ENCODE measurements around the gene LRRD1.
"Not testable (repeated sequence)": the region's sequence is repeated elsewhere in the genome, so short reads cannot be mapped to it uniquely, and the experiment has no call there.

The LRRD1 gene

DNA sequence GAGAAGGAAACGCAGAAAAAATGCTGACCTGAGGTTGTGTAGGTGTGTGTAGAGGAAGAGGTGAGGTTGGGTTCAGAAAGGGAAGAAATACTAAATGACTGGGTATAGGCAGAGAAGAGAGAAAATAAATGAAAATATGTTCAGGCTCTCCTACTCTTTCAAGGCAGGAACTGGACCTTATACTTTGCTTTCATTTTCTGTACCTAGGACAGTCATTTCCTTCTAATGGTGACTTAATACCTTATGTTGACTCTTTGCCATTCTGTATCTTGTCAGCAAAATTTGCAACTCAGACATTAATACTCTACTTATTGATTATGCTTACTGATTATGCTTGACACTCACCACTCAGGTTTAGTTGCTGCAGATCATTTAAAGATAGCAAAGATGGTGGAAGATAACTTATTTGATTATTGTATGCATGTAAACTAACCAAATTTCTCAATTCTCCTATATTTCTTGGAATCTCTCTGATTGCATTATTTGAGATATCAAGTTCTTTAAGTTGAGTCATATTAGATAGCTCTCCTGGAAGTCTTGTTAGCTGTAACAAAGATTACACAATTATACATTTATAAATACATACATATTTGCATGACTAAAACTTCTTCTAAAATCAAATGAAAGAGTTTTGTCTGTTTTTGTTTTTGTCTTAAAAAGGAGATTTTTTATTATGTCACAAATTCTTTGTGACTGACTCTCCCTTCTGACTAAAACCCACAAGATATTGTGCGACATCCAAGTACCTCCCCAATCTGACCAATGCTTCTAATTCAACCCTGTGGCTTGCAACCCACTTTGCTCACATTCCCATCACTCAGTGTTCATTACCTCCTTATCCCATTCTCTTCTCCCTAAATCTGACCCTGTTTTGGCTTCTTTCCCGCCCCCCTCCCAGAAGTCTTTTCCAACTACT, 20.0 kb downstream of the LRRD1 start:
- ChIA-PET POLR2A (no interaction called here), CTCF (interaction anchor here (5.5 kb wide), 1 partner anchor 20 kb away, joined by 30 read pairs; the partner anchor contains the start of gene LRRD1)
- H3K4me3 ChIP-seq (ENCODE audit: low read depth, low read length): no peak overlapping the region
- DNase-seq (ENCODE audit: low read depth, low spot score): peak; percentile 73
- TF ChIP-seq, protein P1, sequence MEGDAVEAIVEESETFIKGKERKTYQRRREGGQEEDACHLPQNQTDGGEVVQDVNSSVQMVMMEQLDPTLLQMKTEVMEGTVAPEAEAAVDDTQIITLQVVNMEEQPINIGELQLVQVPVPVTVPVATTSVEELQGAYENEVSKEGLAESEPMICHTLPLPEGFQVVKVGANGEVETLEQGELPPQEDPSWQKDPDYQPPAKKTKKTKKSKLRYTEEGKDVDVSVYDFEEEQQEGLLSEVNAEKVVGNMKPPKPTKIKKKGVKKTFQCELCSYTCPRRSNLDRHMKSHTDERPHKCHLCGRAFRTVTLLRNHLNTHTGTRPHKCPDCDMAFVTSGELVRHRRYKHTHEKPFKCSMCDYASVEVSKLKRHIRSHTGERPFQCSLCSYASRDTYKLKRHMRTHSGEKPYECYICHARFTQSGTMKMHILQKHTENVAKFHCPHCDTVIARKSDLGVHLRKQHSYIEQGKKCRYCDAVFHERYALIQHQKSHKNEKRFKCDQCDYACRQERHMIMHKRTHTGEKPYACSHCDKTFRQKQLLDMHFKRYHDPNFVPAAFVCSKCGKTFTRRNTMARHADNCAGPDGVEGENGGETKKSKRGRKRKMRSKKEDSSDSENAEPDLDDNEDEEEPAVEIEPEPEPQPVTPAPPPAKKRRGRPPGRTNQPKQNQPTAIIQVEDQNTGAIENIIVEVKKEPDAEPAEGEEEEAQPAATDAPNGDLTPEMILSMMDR (IDR thresholded peaks at IDR 0.05; ENCODE audit: insufficient read depth, low read length, missing control alignments): no peak

DNA sequence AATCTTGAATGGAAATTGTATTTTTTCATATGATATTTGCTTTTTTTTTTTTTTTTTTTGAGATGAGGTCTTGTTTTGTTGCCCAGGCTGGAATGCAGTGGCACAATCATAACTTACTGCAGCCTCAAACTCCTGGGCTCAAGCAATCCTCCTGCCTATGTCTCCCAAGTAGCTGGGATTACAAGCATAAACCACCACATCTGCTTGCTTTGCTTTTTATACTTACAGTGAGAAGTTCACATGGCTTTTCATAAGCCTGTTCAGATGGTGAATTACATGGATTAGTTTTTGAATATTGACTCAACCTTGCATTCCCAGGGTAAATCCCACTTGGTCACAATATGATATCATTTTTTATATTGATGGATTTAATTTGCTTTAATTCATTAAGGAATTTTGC, 22.0 kb downstream of the LRRD1 start:
- no peak overlapping the region for H3K4me3 ChIP-seq (ENCODE audit: low read depth, low read length)
- POLR2A ChIA-PET: interaction anchor here (0.8 kb wide), 1 partner anchor 23 kb away, joined by 3 read pairs; the partner anchor contains the start of gene CYP51A1
- CTCF ChIA-PET: no interaction called here
- DNase-seq (ENCODE audit: low read depth, low spot score): no peak
- TF ChIP-seq, protein P1 (IDR thresholded peaks at IDR 0.05; ENCODE audit: insufficient read depth, low read length, missing control alignments): no peak

DNA sequence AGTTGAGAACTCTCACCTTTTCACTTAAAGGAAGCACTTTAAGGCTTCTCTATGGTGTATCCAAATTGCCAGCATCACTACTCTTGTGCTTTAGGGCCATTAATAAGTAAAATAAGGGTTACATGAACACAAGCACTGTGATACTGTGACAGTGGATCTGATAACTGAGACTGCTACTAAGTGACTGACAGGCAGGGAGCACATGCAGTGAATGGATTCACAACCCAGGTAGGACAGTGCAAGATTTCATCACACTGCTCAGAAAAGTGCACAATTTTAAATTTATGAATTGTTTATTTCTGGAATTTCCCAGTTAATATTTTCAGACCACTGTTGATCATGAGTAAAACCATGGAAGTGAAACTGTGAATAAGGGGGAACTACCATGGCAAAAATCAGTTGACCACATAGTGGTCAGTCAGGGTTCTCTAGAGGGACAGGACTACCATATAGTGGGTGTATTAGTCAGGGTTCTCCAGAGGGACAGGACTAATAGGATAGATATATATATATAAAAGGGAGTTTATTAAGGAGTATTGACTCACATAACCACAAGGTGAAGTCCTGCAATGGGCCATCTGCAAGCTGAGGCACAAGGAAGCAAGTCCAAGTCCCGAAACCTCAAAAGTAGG, 23.7 kb downstream of the LRRD1 start:
- ChIA-PET POLR2A (no interaction called here), CTCF (no interaction called here)
- DNase-seq (ENCODE audit: low read depth, low spot score): no peak
- TF ChIP-seq, protein P1 (IDR thresholded peaks at IDR 0.05; ENCODE audit: insufficient read depth, low read length, missing control alignments): no peak
- no peak overlapping the region for H3K4me3 ChIP-seq (ENCODE audit: low read depth, low read length)

DNA sequence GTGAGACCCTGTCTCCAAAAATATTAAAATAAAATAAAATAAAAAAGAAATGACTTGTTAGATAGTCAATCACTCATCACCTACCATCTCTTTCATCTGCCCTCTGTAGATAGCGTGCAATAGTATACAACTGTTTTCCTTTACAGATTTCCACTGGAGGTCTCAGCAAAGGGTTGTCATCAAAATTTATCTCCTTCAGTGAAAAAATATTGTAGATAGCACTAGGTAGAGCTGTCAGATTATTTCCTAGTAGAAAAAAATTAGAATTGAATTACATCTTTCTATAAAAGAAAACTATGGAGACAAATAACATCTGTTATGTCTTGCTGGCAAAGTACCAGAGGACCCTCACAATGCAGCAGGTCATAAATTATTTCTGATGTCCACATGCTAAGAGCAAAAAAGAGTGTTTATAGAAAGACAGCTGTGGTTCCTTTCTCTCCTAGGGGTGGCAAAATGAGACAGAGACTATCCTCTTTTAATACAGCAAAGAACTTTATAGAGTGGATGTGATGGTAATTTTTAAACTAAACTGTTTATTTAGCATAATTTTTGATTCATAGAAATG, 28.4 kb downstream of the LRRD1 start:
- no peak for DNase-seq (ENCODE audit: low read depth, low spot score)
- POLR2A ChIA-PET: no interaction called here
- CTCF ChIA-PET: interaction anchor here (0.5 to 2.3 kb wide), 3 partner anchors 16 to 311 kb away, joined by 3 to 10 read pairs (median 3); partner anchors contain the start of gene CYP51A1
- TF ChIP-seq, protein P1 (IDR thresholded peaks at IDR 0.05; ENCODE audit: insufficient read depth, low read length, missing control alignments): no peak
- no peak overlapping the region for H3K4me3 ChIP-seq (ENCODE audit: low read depth, low read length)

DNA sequence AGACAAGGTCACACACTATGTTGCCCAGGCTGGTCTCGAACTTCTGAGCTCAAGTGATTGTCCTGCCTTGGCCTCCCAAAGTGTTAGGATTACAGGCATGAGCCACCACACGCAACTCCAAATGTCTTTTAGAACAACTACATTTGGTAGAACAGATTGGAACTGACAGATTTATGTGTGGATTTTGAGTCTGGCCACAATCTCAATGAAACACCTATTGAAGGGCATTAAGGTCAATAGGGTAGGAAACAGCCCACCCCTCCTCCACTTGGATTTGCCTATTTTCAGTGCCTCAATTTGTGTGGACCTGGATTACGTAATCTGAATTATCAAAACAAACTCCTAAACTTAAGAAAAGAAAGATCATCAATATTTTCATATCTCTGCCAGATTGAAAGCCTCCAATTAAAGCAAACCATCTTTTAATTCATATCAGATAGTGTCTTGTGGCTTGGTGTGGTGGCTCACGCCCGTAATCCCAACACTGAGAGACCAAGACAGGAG, 29.2 kb downstream of the LRRD1 start:
- CTCF ChIA-PET: interaction anchor here (0.9 to 2.3 kb wide), 2 partner anchors 16 to 30 kb away, joined by 4 to 10 read pairs; partner anchors contain the start of genes CYP51A1 and LRRD1
- POLR2A ChIA-PET: no interaction called here
- TF ChIP-seq, protein P1 (IDR thresholded peaks at IDR 0.05; ENCODE audit: insufficient read depth, low read length, missing control alignments): no peak
- DNase-seq (ENCODE audit: low read depth, low spot score): no peak
- H3K4me3 ChIP-seq (ENCODE audit: low read depth, low read length): no peak overlapping the region

DNA sequence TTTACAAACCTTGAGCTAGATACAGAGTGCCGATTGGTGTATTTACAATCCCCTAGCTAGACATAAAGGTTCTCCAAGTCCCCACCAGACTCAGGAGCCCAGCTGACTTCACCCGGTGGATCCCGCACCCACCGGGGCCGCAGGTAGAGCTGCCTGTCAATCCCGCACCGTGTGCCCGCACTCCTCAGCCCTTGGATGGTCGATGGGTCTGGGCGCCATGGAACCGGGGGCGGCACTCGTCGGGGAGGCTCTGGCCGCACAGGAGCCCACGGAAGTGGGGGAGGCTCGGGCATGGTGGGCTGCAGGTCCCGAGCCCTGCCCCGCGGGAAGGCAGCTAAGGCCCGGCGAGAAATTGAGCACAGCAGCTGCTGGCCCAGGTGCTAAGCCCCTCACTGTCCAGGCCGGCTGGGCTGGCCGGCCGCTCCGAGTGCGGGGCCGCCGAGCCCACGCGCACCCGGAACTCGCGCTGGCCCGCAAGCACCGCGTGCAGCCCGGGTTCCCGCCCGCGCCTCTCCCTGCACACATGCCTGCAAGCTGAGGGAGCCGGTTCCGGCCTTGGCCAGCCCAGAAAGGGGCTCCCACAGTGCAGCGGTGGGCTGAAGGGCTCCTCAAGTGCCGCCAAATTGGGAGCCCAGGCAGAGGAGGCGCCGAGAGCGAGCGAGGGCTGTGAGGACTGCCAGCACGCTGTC, 35.6 kb downstream of the LRRD1 start:
- CTCF ChIA-PET: interaction anchor here (3.3 kb wide), 1 partner anchor 9 kb away, joined by 13 read pairs; the partner anchor contains the start of gene CYP51A1
- DNase-seq (ENCODE audit: low read depth, low spot score); H3K4me3 ChIP-seq (ENCODE audit: low read depth, low read length); POLR2A ChIA-PET: not testable (repeated sequence)

DNA sequence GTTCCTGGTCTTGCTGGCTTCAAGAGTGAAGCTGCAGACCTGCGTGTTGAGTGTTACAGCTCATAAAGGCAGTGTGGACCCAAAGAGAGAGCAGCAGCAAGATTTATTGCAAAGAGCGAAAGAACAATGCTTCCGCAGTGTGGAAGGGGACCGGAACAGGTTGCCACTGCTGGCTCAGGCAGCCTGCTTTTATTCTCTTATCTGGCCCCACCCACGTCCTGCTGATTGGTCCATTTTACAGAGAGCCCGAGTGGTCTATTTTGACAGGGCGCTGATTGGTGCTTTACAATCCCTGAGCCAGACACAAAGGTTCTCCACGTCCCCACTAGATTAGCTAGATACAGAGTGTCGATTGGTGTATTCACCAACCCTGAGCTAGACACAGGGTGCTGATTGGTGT, 36.2 kb downstream of the LRRD1 start:
- CTCF ChIA-PET: interaction anchor here (3.3 kb wide), 1 partner anchor 9 kb away, joined by 13 read pairs; the partner anchor contains the start of gene CYP51A1
- POLR2A ChIA-PET; H3K4me3 ChIP-seq (ENCODE audit: low read depth, low read length): not testable (repeated sequence)

More for the DNA sequence above, 36.2 kb downstream of the LRRD1 start:
- DNase-seq (ENCODE audit: low read depth, low spot score): not testable (repeated sequence)
